Amniotic stem cell (primary cell): Measurements from ENCODE around the gene CFAP97.
"Not testable (repeated sequence)": the region's sequence is repeated elsewhere in the genome, so short reads cannot be mapped to it uniquely, and the experiment has no call there.

Experiments
- DNase-seq: peaks from one replicate; lab custom pipeline; 2025; lab: John Stamatoyannopoulos, UW

Gene CFAP97

DNA sequence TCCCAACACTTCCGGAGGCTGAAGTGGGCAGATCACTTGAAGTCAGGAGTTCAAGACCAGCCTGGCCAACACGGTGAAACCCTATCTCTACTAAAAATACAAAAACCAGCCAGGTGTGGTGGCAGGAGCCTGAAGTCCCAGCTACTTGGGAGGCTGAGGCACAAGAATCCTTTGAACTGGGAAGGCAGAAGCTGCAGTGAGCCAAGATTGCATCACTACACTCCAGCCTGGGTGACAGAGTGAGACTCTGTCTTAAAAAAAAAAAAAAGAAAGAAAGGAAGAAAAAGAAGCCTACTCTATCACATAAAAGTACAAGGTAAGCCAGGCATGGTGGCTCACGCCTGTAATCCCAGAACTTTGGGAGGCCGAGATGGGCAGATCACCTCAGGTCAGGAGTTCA, 5.6 kb downstream of the CFAP97 start:
- not testable (repeated sequence) for DNase-seq

DNA sequence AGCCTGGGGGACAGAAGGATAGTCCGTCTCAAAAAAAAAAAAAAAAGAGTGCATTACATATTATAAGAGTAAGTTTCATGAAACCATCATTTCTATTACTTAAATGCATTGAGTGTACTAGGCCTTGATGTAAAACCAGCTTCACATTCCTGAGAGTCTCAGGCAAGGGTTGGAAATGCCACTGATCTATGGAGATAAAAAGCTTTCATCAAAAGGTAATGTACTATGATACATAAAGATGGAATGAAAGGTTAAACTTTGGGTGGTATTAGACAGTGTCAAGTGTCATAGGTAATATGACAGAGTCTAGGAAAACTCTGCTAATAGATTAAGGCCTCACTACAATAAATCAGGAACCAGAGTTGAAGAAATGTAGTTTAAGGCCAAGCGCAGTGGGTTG, 7.4 kb downstream of the CFAP97 start:
- no peak for DNase-seq

DNA sequence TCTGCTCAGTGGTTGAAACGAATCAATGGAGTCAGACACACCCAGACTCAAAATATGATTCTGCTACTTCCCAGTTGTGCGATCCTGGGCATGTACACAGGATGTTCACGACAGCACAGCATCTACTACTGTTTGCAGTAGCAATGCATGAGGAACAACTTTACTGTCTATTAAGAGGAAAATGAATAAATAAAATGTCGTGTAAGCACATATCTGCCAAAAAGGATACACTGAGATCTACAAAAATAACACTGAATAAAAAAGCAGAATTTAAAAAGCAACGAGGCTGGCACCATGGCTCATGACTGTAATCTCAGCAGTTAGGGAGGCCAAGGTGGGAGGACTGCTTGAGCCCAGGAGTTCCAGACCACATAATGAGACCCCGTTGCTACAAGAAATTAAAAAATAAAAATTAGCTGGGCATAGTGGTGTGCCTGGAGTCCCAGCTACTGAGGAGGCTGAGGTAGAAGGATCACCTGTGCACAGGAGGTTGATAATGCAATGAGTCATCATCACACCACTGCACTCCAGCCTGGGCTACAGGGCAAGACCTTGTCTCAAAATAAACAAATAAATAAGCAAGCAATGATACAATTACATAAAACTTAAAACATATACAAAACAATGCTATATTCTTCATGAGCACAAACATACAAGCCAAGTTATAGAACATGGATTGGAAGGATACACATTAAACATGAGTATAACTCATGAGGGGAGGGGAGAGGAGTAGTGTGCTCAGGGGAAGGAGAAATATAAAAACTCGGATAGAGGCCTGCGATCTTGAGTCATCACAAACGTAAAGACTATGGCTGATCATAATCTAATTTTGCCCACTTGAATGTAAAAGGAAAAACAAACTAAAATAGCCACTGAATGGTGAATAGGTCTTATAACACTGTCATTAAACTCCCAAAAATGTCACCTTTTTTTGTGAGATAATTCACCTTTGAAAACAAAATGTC, 8.6 kb downstream of the CFAP97 start:
- no peak for DNase-seq

DNA sequence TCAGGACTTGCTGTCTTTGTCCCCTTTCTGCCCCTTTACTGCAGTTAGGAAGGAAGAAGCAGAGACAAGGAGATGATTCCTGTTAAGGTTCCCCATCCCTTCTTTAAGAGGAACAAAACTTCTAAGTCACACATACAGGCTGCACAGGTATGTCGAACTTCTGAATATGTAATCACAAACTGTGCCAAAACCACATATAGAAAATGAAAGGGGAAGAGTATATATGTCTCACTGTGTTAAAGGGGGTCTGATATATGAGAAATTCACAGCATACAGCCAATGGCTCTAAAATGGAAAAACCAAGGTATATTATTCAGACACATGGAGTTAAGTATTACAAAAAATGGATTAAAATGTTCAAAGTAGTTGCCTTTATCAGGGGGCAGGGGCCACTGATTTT, 11.7 kb downstream of the CFAP97 start:
- DNase-seq = no peak

DNA sequence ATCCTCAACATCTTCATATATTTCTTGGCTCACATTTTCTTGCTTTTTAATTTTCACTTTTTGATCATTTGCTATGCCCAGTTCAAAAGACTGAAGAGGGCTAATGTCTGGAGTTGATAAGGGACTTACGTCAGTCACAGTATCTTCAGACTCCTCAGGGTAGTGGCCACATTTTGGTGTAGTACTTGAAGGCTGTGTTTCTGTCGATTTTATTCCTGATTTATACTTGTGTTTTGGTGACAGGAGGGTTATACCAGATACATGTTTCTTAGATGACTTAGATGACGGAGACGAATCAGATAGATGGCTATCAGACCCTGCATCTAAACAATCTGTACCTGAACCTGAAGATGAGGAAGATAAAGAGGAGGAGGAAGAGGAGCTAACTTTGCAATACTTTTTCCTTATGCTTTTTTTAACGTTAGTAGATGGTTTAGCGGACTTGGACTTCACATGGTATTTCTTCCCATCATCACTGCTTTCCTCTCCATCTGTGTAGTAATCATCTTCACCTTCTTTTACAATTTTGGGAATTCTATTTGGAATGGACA, 13.4 kb downstream of the CFAP97 start:
- no peak for DNase-seq

DNA sequence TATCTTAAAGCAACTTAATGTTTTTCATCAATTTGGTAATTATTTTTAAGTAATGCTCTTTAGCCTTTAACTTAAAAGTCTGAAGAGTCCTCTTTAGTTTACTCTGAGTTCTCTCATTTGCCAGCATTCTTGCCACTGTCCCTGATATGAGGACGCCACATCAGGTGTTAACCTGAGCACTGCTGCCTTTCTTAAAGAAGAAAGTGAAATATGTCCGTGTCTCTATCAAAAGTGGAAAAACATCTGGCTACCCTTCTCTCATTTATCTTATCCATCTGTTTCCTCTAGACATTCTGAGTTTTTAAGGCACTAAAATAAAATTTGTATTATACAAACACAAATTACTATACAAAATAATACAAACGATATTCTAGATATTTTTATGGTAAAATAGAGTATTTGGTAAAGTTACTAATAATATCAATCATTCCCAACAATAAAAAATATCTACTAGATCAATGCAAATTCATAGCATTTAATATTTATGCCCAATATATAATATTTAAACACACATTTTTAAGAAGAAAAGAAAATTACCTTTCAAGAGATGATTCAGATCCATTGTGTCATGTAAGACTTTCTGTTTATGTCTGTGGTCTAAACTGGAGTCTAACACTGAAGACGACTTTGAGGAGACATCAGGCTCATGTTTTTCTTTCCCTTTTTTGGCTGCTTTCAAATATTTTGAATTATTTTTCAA, 14.0 kb downstream of the CFAP97 start:
- DNase-seq = no peak

DNA sequence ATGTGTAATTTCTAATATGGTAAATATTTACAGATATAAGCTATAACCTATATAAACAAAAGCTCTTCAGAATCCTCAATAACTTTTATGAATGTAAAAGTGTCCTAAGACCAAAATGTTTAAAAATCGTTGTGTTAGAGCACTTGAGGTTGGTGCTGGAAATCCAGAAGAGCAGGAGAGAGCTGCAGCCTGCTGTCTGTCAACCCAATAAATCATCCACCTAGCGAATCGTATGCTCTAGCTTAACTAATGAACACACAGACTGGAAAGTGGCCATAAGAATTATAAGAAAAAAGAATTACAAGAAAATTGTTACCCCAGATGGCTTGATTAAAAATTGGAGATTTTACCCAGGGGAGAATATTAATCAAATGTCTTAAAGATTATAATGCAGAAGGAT, 17.0 kb downstream of the CFAP97 start:
- DNase-seq = no peak

DNA sequence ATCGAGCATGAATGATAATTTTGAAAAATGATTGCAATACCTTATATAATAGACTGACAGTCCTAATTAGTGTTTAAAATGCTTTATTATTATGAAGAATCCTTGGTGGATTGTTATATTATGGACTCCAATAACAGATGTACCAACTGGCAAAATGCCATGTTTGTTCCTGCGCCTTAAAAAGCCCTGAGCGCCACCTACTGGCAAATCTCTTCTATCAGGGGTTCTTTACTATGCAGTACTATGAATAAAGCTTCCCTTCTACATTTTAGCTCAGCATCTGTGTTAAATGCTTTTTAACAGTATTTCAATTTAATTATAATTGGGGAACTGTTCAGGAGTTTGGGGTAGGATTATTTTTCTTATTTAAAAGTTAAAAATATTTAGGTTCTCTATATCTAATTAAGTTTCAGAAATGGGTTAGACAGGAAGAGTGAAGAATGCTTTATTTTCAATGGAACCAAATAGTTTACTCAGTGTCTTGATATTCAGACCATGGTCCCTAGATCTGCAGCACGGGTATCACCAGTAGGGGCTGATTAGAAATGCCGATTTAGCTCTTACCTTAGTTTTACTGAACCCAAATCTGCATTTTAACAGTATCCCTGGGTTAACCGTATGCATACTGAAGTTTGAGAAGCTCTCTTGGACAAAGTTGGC, 20.0 kb downstream of the CFAP97 start:
- peak; percentile 90 for DNase-seq

DNA sequence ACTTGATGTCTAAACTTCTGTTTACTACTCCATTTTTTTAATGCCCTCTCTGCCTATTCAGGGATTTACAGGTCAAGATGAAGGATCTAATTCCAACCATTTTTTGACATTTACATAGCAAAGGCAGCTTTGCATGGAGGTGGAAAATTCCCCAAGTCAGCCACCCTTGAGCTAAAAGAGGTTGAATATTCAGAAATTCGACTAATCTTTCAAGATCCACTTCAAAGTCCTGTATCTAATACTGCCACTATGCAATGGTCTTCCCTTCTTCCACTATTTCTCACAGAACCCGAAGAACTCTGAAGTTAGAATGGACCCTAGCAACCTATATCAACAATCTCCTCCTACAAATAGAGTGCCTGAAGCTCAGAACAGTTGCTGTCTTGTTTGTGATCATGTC, 21.6 kb downstream of the CFAP97 start:
- no peak for DNase-seq

DNA sequence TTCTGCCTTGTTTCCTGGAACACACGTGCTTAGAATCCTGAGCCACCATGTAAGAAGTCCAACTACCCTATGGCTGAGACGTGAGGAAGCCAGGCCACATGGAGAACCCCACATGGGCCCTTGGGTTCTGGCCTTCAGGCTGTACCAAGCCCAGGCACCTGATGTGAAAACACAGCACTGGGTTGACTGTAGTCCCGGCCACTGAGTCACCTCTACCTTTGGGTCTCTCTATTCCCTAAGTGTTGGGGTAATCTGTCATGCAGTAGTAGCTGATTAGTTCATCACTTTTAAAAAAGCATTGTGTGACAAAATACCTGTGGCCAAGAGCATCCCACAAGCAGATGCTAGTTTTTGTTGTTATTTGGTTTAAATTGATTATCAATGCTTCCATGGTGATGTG, 24.3 kb downstream of the CFAP97 start:
- DNase-seq = no peak

DNA sequence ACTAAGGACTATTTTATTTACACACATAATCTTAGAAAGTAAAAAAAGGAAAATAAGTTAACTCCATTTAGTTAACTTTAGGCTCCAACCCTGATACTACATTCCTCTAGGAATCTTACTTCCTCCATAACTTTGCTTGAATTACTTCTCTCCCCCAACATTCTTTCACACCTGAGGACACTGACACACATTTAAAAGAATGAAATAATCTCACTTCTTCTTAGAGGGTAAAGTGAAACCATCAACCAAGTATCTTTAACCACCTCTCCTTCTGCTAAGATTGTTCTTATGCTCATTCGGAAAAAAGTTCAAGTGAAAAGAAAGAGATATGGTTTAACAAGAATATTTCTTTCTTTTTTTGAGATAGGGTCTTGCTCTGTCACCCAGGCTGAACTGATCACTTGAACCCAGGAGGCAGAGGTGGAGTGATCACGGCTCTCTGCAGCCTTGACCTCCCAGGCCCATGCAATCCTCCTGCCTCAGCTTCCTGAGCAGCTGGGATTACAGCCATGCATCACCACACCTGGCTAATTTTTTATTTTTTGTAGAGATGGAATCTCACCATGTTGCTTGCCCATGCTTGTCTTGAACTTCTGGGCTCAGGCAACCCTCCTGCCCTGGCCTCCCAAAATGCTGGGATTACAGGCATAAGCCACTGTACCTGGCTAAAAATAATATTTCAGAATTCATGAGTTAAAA, 32.3 kb downstream of the CFAP97 start:
- DNase-seq = no peak

DNA sequence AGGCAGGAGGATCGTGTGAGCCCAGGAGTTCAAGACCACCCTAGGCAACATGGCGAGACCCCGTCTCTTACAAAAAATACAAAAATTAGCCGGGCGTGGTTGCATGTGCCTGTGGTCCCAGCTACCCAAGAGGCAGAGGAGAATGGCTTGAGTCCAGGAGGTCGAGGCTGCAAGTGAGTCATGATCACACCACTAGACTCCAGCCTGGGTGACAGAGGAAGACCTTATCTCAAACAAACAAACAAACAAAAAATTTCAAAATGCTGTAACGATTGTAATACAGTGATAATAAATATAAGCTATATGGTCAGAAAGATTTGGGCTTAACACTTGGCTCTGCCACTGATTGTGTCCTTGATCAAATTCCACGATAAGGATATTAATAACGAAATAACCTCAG, 36.6 kb downstream of the CFAP97 start:
- no peak for DNase-seq

DNA sequence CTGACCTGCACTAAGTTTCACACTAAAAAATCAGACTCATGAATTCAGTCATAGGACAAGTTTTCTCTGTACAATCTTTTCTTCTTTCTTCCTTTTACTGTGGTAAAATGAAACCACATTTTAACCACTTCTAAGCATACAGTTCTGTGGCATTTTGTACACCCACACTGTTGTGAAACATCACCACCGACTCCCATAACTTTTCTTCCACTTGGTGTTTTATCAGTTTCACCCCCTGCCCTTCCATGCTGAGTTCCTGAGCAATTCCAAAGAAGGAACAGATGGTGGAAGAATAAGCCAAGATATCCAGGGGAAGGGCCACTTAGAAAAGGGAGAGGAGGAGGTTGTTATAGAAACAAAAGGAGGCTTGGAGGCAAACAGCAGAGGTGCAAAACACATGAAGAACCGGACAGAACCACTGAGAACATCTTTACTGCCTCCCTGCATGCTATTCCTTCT, 38.2 kb downstream of the CFAP97 start:
- no peak for DNase-seq

DNA sequence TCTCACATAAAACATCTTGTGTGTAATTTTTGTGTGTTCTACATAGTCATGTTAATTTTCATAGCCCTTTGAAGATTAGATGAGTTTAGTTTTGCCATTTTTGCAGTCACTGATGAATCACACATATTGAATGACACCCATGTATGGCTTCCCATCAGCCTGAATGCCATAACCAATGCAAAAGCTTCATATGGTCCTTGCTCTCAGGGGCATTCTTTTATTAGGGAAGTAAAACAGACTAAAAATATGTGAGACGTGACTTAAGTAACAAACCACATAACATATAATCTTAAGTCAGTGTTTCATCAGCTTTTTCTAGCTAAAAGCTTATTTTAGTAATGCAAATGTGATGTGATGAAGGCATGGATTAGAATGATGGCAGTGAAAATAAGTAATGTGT, 52.5 kb downstream of the CFAP97 start:
- no peak for DNase-seq

DNA sequence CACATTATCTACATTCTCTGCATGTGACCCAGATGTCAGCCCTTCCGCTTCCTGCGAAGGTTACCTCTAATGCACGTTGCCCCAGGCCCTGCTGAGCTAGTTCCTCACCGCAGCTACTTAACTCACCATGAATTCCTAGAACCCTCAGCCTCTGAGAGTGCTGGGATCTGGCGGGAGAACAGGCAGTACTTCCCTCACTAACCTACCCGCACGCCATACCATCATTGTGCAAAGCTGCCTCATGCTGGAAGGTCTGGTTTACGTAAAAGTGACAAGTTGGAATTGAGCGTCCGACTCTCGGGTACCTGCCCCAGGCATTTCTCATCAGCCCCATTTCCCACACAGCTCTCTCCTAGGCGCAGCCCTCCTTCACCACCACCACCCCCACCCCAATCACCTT, 54.4 kb downstream of the CFAP97 start:
- no peak for DNase-seq

DNA sequence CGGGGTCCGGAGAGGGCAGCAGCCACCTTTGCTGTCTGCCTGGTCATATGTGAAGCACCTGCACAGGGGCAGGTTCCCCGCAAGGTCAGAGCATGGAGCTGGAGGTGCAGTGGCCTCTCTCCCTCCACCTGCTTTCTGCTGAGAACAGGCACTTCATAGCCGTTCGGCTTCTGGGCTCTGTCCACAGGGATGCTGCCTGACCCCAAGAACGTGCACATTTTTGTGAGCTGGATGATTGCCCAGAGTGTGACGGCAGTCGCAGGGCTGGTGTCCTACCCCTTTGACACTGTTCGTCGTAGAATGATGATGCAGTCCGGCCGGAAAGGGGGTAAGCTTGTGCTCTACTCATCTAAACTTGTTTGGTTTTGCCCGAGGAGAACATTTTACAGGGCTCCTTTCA, 58.2 kb downstream of the CFAP97 start:
- DNase-seq = no peak

DNA sequence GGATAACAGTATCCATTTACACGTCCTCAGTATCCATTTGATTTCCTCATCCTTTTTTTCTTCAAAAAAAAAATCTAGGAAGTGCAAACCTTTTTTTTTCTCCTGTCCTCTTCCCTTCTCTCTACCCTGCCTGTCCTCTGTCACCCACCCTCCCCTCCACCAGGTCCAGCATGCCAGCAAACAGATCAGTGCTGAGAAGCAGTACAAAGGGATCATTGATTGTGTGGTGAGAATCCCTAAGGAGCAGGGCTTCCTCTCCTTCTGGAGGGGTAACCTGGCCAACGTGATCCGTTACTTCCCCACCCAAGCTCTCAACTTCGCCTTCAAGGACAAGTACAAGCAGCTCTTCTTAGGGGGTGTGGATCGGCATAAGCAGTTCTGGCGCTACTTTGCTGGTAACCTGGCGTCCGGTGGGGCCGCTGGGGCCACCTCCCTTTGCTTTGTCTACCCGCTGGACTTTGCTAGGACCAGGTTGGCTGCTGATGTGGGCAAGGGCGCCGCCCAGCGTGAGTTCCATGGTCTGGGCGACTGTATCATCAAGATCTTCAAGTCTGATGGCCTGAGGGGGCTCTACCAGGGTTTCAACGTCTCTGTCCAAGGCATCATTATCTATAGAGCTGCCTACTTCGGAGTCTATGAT, 59.1 kb downstream of the CFAP97 start:
- DNase-seq = no peak

DNA sequence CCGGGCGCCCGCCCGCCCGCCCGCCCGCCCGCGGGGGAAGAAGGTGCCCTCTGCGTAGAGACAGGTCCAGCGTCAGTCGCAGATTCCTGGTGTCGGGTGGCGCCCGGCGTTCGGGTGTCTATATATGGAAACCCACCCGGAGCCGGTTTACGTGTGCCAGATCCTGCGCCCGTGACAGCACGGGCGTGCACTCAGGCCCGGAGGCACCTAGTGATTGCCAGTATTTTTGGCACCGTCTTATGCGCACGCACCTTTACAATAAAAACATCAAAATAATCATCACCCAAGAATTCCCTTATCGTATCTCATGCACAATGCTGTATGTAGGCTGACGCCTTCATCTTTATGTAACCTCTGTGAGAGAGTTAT, 60.2 kb downstream of the CFAP97 start:
- DNase-seq = no peak

DNA sequence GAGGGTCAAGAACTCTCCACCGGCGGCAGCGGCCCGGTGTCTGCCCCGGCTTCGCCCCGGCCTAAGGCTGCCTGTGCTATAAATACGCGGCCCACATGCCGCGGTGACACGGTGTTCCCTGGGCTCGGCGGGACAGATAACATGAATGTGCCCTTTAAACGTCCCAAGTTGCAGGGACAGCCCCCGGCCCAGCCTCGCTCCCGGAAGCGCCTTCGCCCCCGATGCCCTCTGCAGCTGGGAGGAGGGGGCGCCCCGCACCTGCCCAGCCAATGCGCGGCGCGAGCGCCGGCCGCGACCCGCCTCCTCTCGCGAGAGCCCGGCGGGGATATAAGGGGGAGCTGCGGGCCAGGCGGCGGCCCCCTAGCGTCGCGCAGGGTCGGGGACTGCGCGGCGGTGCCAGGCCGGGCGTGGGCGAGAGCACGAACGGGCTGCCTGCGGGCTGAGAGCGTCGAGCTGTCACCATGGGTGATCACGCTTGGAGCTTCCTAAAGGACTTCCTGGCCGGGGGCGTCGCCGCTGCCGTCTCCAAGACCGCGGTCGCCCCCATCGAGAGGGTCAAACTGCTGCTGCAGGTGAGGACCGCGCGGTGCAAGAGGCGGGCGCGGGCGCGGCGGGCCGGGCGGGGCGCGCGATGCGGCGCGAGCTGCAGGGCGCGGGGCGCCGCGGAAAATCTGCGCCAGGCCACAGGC, 60.7 kb downstream of the CFAP97 start, which contains the start of gene SLC25A4:
SLC25A4 (plus strand) TSS at position 355 of the 689 bp plus-strand sequence; CDS start at position 462, 107 bp downstream.
- DNase-seq = peak; percentile 22

DNA sequence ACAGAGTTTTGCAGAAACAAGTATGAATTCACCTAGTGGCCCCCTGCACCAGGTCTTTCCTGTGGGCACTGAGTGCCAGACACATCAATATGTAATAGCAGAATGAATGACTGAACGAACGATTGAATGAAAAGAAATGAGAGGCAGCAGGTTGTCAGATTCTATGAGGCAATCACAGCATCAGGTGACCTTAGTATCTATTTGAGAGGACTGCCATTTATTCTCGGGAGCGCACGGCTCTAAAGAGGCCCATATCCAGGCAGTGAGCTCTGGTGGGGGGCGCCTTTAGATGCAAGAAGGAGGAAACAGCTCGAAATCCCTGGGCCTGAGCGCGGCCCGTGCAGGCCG, 61.3 kb downstream of the CFAP97 start:
- DNase-seq = no peak

DNA sequence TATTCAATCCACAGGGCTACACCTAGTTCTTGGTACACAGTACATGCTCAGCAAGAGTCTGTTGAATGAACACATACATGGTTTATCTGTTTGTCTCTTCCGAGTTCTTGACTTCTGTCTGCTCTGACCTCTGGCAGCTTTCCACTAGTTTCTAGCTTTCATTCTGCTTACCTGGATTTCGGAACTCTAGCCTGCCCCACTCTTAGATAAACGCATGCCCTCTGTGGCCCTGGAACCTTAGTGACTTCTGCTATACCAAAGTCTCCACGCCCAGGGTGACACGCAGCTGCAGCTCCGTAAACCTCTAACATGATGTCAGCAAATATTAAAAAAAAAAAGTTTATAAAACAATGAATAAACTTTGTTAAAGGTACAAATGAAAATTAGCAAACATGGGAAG, 62.0 kb downstream of the CFAP97 start:
- DNase-seq = no peak
